GM12872 (cell line): Measurements from ENCODE around the gene GRAMD1B.

Experiments used
- TF ChIP-seq, protein P1 (sequence below): IDR thresholded peaks from 3 replicates; pipeline ENCODE4 v1.5.1; 2011; ENCODE audit warnings: low read depth, mild to moderate bottlenecking, low read length, moderate library complexity; ENCODE audit not compliant: insufficient read depth

Gene GRAMD1B

DNA sequence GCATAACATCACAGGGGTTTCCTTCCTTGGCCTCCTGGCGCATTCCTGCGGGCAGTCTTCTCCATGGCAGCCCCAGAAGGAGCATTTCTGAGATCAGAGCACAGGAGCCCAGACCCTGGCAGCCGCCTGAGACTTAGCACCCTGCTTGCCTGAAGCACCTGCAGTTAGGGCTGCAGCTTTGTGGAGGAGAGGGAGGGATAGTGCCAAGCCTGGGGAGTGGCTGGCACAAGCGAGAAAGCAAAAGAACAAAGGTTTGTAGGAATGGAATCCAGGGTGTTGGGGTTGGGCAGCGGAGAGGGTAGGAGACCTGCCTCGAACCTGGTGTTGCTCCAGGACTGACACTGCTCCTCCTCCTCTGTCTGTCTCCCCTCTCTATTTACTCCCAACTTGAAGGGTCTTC, 157.5 kb downstream of the GRAMD1B start:
- TF ChIP-seq, protein P1, sequence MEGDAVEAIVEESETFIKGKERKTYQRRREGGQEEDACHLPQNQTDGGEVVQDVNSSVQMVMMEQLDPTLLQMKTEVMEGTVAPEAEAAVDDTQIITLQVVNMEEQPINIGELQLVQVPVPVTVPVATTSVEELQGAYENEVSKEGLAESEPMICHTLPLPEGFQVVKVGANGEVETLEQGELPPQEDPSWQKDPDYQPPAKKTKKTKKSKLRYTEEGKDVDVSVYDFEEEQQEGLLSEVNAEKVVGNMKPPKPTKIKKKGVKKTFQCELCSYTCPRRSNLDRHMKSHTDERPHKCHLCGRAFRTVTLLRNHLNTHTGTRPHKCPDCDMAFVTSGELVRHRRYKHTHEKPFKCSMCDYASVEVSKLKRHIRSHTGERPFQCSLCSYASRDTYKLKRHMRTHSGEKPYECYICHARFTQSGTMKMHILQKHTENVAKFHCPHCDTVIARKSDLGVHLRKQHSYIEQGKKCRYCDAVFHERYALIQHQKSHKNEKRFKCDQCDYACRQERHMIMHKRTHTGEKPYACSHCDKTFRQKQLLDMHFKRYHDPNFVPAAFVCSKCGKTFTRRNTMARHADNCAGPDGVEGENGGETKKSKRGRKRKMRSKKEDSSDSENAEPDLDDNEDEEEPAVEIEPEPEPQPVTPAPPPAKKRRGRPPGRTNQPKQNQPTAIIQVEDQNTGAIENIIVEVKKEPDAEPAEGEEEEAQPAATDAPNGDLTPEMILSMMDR, result no peak

DNA sequence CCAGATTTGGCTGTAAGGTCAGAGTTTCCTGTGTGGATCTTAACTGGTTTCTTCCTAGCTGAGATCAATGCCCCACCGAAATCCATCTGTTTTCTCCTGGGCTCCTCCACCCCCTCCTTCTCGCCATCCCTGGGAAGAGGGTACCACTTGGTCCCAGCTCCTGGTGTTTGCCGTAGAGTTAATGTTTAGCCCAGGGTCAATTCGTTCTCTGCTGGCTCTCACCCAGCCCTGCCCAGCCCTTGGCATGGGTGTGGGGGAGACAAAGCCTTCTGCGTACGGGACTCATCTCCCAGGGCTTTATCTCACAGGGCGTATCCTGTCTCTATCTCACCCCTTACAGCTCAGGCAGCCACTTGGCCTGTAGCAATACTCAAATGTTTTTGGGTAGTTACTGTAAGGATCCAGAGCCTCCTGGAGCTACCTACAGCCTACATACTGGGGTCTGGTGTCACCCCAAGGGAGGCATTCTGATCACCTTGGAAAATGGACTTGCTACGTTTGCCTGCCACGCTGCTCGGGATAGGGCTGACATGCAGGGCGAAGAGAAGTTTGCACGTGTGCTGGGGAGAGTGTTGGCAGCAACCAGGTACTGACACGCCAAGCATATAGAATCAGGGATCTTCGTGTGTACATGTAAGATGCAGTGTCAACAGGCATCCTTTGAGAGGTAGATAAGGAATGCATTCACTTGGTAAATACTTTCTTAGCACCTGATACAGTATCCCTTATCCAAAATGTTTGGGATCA, 158.2 kb downstream of the GRAMD1B start:
- TF ChIP-seq, protein P1, result no peak

DNA sequence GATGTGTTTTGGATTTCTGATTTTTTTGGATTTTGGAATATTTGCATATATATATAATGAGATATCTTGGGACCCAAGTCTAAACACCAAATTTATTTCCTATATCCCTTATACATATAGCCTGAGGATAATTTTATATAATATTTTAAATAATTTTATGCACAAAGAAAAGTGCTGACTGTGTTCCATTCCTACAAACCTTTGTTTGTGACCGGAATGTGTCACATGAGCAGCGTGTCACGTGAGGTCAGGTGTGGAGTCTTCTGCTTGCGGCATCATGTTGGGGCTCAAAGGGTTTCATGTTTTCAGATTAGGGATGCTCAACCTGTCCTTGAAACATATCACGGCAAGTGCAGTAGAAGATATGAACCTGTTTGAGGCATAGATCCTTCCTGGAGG, 158.8 kb downstream of the GRAMD1B start:
- TF ChIP-seq, protein P1, result no peak

DNA sequence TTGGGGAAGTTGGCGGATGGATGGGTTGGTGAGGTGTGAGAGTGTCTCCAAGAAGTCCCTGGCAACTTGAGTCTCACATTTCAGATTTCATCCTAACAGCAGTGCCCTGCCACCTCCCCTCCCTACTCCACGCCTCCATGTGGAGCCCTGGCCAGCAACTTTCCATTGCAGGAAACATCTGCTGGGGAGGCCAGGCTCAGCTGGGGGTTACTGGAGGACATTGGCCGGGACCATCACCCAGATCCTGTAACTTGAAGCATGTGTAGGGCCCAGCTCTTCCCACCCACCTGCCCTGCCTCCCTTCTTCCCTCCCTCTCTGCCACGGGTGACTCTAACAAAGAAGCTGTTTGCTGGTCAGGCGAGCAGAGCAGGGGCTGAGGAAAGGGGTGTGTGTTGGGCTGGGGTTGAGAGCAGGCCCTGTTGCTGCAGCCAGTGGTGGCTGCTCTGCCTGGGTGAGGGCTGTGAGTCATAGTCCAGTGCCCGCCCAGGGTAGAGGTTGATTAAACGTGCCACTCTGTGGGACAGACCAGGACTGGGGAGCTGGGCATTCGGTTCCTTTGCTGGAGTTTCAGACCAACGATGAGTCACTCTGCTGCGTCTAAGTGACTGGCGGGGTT, 160.3 kb downstream of the GRAMD1B start:
- TF ChIP-seq, protein P1, result no peak

DNA sequence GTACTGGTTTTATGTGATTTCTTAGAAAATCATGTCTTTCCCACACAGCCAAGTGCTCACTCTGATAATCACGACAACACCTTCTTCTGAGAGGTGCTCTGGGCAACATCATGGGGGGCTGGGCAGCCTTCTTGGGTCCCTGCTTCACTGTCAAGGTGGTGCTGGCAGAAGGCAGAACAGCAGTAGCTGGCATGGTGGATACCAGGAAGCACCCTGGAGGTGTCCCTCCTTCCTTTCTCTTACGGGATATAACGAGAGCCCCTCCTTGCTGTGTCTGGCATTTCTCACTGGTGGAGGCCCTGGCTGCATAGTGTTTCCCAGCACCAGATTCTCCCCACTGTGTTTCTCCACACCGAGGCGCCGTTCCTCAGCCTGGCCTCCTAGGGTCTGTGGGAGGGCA, 163.5 kb downstream of the GRAMD1B start:
- TF ChIP-seq, protein P1, result no peak

DNA sequence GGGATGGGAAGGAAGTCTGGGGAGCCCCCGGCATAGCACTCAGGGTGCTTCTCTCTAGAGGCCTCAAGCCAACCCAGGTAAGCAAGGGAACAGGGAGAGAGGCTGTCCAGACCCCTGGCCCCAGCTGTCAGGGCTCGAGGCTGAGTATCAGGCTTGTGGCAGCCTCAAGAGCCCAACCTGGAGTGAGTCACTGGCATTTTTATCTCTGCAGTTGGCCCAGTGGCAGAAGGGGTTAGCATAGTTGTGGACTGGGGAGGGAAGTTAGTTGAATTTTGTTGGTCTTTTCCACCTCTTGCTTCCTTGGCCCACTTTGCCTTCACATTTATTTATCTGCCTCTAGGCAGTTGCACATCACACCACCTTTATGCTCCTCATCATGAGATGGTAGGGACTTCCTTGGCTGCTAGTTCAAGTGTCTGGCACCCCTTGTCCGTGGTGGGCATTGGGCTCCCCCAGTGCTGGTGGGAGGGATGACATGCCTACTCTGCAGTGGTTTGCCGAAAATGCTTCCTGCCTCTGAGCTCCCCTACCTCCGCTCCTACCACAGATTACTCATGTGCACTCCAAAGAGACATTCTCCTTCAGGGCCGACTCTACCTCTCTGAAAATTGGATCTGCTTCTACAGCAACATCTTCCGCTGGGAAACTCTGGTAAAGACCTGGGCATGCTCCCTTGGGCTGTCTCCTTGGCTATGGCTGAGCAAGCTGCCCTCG, 164.3 kb downstream of the GRAMD1B start:
- TF ChIP-seq, protein P1, result no peak

DNA sequence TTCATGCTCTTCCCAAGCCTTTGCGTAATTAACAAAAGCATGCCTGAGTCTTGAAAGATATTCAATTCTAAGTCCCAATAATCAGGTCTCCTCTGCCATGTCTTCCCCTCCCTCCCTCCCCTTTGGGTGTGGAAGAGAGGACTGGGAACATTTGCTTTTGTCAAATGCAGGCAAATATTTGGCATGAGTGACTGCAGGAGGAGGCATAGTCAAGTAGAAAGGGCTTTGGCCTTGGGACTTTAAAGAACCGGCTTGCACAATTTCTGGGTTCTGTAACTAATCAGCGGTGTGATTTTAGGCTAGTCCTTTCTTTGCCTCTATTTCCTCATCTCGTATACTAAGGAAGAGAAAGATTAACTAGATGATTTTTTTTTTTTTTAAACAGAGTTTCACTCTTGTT, 164.9 kb downstream of the GRAMD1B start:
- TF ChIP-seq, protein P1, result no peak
